ENCODE results near the gene NXF2B. TPM values are rescaled to one million over a fixed set of nuclear protein-coding genes. Genes with fewer than 3 reads are reported as not detected.
"Not testable (repeated sequence)": the region's sequence is repeated elsewhere in the genome, so short reads cannot be mapped to it uniquely, and the experiment has no call there.

The NXF2B gene, protein sequence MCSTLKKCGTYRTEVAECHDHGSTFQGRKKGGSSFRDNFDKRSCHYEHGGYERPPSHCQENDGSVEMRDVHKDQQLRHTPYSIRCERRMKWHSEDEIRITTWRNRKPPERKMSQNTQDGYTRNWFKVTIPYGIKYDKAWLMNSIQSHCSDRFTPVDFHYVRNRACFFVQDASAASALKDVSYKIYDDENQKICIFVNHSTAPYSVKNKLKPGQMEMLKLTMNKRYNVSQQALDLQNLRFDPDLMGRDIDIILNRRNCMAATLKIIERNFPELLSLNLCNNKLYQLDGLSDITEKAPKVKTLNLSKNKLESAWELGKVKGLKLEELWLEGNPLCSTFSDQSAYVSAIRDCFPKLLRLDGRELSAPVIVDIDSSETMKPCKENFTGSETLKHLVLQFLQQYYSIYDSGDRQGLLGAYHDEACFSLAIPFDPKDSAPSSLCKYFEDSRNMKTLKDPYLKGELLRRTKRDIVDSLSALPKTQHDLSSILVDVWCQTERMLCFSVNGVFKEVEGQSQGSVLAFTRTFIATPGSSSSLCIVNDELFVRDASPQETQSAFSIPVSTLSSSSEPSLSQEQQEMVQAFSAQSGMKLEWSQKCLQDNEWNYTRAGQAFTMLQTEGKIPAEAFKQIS
- total RNA-seq, result not detected

DNA sequence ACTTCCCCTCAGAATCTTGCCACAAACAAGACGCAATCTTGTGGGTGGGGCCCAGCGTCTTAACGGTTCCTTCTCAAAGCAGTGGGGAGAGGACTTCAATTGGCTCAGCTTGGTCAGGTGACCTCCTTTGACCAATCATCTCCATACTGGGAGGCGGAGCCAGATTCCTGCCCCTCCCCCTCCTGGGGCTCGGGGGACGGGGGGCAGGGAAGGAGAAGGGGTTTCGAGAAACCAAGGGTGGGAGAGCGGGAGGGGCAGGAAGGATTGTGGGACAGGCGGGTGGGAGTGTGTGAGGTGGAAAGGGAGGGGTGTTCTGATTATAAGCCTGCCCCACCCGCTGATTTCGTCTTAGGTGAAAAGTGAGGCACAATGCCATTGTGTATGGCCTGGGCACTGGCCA, at the start of gene NXF2B:
TSS of gene NXF2B (minus strand) at position 101 of the 400 bp plus-strand sequence. CDS start 59,972 bp downstream, outside the sequence.
- H3K9me3 ChIP-seq; DNase-seq (ENCODE audit: low spot score in 2 of 2); intact Hi-C loops (cut with DNase I); H3K27me3 ChIP-seq; H3K27ac ChIP-seq; H3K36me3 ChIP-seq; H3K4me1 ChIP-seq; H3K4me3 ChIP-seq: not testable (repeated sequence)

DNA sequence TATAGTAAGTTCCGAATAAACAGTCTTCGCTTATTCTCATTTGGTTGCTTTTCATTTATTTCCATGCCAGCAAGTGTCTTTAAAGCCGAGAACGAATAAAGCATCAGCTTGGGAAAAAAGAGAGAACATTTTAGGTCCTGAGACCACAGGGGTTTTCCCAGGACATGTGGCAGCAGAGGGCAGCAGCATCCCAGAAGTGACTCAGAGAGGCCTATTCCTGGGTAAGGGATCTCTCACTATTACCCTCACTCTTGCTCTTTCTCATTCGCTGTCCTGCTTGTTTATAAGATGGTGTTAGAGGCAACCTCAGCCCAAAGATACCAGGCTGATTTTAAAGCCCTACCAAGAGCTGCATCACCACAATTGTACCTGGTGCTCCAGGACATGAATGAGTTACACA, 39.0 kb upstream of the NXF2B start:
- intact Hi-C loops (cut with DNase I); H3K27me3 ChIP-seq; H3K36me3 ChIP-seq; H3K9me3 ChIP-seq; DNase-seq (ENCODE audit: low spot score in 2 of 2); H3K4me1 ChIP-seq; H3K4me3 ChIP-seq; H3K27ac ChIP-seq: not testable (repeated sequence)

DNA sequence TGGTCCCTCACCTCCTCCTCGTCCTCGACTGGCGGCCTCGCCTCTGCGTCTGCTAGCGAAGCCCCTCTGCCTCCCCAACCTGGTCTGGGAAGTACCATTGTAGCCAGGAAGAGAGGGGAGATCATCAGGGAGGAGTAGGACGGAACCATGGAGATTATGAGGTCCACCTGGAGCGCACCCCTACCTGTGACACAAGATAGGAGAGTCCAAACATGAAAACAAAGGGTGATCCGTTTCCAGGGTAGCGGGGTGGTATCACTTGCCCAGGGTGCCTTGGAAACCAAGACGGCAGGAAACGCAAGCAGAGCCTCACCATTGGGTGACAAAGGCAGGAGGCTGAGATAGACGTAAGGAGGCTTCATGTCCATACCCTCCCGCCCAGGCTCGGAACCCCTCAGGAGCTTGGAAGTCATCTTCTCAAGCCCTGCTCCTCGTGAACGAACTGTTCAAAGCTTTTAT, 32.0 kb upstream of the NXF2B start, which contains the start of gene TCP11X2:
TSS of gene TCP11X2 (minus strand) at position 51 of the 459 bp plus-strand sequence.
- H3K36me3 ChIP-seq; H3K27ac ChIP-seq; intact Hi-C loops (cut with DNase I); H3K4me3 ChIP-seq; H3K27me3 ChIP-seq; DNase-seq (ENCODE audit: low spot score in 2 of 2); H3K9me3 ChIP-seq; H3K4me1 ChIP-seq: not testable (repeated sequence)

DNA sequence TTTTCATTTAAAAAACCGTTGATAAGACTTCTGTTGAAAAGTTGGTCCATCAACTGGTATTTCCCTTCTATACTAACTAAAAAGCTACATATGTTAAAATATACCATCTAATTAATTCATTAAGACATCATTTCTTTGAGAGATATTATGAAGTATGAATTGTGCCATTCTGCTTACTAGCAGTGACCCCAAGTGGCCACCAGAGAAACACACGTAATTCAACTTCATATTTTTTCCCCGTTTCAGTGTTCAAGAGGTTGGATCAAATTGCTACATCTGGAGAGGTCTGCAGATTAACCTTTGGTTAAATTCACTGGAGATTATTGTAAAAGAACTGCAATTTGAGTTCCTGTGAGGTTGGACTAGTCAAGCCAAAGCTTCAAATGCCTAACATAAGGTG, 30.4 kb upstream of the NXF2B start:
- H3K4me1 ChIP-seq; H3K36me3 ChIP-seq; H3K9me3 ChIP-seq; DNase-seq (ENCODE audit: low spot score in 2 of 2); H3K4me3 ChIP-seq; H3K27ac ChIP-seq; H3K27me3 ChIP-seq; intact Hi-C loops (cut with DNase I): not testable (repeated sequence)

DNA sequence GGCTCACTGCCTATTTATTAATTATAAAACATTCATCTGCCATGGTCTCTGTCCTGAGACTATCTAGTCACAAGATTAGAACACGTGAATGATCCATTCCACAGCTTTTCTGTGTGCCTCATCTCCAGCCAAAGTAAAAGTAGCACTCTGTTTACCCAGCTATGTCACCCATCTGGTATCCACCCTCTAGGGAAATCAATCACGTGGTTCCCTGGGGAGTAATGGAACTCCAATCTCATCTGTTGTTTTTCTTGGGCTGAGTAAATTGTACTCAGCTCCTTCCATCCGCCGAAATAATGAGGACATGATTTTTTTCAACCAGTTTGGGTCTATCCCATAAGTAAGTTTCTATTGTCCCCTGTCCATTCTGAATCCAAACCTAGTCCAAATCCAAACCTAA, 18.8 kb upstream of the NXF2B start:
- H3K27ac ChIP-seq; H3K4me3 ChIP-seq; intact Hi-C loops (cut with DNase I); H3K4me1 ChIP-seq; H3K36me3 ChIP-seq; H3K9me3 ChIP-seq; H3K27me3 ChIP-seq; DNase-seq (ENCODE audit: low spot score in 2 of 2): not testable (repeated sequence)

DNA sequence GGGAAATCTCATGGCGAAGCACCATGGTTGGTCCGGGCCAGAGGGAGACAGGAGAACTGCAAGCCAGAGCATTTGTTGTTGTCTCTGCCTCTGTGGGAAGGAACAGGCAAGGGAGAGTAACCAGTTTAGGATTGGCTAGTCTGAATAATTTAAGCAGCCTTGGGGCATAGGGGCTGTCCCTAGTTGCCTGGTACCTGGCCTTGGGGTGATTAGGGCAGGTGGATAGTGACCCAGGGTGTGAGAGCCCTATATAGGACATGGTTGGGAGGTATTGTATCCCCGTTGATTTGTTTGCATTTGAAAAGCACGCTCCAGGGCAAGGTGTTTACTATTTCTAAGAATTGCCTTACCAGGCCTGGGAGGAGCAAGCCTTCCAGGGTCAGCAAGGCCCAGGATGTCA, 25.3 kb downstream of the NXF2B start:
- DNase-seq (ENCODE audit: low spot score in 2 of 2); H3K9me3 ChIP-seq; H3K4me1 ChIP-seq; H3K27me3 ChIP-seq; H3K27ac ChIP-seq; intact Hi-C loops (cut with DNase I); H3K4me3 ChIP-seq; H3K36me3 ChIP-seq: not testable (repeated sequence)

DNA sequence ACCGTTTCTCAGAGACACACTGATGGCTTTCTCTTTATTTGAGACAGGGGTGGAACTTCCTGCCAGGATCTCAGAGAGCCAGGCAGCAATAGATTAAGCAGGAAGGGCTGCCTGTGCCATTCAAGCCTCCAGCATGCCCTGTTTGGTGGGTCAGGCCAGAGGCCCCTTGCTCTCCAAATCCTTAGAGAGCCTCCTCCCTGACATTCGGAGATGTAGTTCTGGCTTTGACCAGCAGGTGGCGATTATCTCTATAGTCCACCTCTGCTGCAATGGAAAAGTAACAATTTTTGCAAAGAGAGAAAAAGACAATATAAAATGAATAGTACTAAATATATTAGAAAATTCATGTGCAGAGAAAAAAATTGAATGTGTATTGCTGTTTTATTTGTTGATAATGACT, 93.9 kb downstream of the NXF2B start:
- TF ChIP-seq, protein P1, sequence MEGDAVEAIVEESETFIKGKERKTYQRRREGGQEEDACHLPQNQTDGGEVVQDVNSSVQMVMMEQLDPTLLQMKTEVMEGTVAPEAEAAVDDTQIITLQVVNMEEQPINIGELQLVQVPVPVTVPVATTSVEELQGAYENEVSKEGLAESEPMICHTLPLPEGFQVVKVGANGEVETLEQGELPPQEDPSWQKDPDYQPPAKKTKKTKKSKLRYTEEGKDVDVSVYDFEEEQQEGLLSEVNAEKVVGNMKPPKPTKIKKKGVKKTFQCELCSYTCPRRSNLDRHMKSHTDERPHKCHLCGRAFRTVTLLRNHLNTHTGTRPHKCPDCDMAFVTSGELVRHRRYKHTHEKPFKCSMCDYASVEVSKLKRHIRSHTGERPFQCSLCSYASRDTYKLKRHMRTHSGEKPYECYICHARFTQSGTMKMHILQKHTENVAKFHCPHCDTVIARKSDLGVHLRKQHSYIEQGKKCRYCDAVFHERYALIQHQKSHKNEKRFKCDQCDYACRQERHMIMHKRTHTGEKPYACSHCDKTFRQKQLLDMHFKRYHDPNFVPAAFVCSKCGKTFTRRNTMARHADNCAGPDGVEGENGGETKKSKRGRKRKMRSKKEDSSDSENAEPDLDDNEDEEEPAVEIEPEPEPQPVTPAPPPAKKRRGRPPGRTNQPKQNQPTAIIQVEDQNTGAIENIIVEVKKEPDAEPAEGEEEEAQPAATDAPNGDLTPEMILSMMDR (IDR thresholded peaks at IDR 0.05), result peak; percentile 39 to 91 (median 88)
- no peaks in the 10 kb centered on the region for H3K27me3 ChIP-seq
- H3K4me1 ChIP-seq, result no peaks in the 10 kb centered on the region
- no peaks in the 10 kb centered on the region for H3K9me3 ChIP-seq
- H3K36me3 ChIP-seq, result no peaks in the 10 kb centered on the region
- intact Hi-C loops (cut with DNase I), result no loop called here
- DNase-seq (ENCODE audit: low spot score in 2 of 2), result peak in 1 of 2 donors; percentile 83
- no peak overlapping the region for H3K4me3 ChIP-seq
- H3K27ac ChIP-seq, result no peak overlapping the region

DNA sequence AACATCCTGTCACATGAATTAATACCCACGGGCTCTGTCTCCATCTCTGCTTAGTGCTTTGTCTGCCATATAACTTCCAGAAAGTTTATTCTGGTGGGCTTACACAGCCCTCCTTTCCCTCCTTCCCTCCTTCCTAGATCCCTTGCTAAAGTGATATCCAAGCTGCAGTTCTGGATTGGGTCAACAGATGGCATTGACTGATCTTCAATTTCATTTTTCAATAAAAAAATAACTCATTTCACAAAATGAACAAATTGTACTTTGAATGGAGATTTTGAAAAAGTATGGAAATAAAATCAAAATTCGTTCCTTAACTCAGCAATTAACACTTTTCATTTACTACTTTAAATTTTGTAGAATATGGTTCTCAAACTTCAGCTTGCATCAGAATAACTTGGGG, 97.9 kb downstream of the NXF2B start:
- TF ChIP-seq, protein P1 (IDR thresholded peaks at IDR 0.05), result peak in 2 of 3 experiments; percentile 12 to 16
- Histone ChIP-seq H3K27ac (no peak overlapping the region), H3K36me3 (no peaks in the 10 kb centered on the region), H3K9me3 (no peaks in the 10 kb centered on the region), H3K27me3 (no peaks in the 10 kb centered on the region), H3K4me1 (no peaks in the 10 kb centered on the region), H3K4me3 (no peak overlapping the region)
- no peak for DNase-seq (ENCODE audit: low spot score in 2 of 2)
- intact Hi-C loops (cut with DNase I), result no loop called here
